NOMO-1 treated with DMSO at 0.1 percent for 48 hours (cell line): ENCODE data around the gene GRAP2.

Experiments
- DNase-seq: peaks from one replicate; lab custom pipeline; 2025; ENCODE audit not compliant: unreplicated experiment; lab: John Stamatoyannopoulos, UW

GRAP2 gene

DNA sequence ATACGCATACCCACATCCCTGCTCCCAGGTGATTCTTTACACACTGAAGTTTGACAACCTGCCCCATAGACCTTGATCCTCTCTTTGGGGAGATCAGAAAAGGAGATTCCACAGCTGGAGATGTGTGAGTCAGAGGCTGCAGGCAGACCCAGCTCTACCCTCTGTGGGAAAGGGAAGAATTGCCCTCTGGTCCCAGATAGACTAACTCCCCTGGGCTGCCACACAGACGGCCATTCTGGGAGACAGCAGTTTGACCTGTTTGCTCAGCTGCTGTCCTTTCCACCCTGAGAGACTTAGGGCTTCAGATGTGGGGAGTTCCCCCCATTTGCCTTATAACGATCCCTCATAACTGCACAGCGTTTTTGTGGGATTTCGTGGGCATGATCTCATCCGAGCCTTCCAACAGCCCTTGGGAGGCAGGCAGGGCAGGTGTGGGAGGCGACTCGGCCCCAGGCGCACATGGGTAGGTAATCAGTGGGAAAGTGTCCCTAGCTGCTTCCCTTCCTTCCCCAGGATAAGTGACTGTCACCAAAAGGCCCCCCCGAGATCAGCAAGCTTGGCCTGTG is 107.9 kb downstream of the GRAP2 start:
- no peak for DNase-seq

GRCh38 chr22:40009292-40009774 is 108.4 kb downstream of the GRAP2 start:
- no peak for DNase-seq

DNA sequence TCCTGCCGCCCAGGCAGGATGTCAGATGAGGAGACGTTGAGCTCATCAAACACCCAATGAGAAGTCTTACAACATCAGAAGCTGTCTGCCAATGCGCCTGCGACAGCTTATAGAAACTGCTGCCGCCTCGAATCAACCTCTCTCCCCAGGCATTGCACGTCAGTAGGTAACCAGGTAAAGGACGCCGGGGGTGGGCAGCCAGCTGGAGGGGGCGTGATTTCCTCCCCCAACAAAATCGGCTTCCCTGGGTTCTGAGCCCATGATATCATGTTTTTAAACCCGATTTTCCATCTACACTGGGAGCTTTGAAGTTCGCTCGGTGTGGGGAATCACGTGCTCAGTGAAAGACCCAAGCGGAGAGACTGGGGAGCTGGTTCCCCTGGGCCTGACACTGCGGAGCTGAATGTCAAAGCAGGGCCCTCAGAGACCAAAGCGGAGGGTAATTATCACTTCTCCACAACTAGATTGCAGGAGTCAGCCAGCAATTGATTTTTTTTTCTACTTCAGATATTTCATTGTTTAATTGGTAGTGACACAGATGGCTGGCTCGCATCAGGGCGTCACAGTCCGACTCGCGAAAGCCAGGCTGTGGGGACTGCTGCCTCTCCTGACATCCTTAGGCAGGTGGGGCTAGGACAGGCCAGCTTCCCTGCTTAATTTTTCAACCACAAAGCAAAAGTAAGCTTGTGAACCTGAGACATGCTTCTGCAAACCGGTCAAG is 109.2 kb downstream of the GRAP2 start:
- no peak for DNase-seq

DNA sequence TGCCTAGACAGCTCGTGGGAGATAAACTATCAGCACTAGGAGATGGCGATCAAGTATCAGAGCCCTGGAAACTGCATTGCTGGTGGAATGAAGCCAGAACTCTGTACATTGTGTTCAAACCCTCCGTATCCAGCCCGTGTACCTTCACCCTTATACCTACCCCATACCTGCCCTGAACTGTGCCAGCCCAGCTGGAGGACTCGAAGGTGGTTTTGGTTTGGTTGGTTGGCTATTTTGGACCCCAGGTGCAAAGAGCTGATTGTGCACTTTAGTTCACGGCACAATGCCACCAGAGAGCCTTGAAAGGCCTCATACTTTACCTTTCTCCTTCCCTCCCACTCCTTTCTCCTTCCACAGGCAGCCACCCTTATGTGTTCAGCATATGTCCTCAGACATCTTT is 109.9 kb downstream of the GRAP2 start:
- no peak for DNase-seq

GRCh38 chr22:40014667-40015248 is 113.9 kb downstream of the GRAP2 start:
- DNase-seq, result peak; percentile 9

- DNase-seq, result no peak
Observed at GRCh38 chr22:40015358-40015976, 114.6 kb downstream of the GRAP2 start.

- DNase-seq, result no peak
Observed at GRCh38 chr22:40018051-40018450, 117.2 kb downstream of the GRAP2 start.

GRCh38 chr22:40019100-40019499 is 118.2 kb downstream of the GRAP2 start:
- no peak for DNase-seq

GRCh38 chr22:40020956-40021355 is 120.1 kb downstream of the GRAP2 start:
- DNase-seq, result no peak

GRCh38 chr22:40021401-40022000 is 120.6 kb downstream of the GRAP2 start:
- no peak for DNase-seq

DNA sequence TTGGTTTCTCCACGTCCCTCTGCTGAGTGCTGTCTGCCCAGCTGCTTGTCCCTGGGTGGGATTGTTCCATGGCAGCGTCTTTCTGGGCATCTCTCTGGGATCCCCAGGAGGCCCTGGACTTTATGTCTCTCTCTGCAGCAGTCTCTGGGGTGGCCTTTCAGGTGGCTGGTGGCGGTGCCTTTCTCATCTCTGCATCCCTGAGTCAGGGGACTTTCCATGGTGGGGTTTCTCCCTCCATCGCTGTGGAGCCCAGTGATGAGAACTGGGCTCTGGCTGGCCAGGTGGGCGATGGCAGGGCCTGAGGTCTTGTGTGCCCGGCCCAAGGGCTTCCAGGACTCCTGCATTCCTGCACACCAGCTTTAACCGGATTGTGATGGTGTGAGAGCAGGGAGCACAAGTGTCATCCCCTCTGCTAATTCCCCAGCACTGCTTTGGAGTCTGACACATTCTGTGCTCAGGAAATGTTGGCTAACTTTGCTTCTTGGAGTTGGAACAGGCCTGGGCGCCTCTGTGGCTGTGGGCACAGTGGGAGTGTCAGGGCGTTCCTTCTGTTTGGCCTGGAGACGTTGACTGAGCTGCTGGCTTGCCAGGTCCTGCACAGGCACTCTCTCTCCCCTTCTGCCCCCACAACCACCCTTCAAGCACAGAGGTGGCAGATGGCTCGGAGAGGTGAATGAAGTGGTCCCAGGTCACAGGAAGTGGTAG is 121.8 kb downstream of the GRAP2 start:
- no peak for DNase-seq
